Left lung (tissue), 10 donors: ENCODE results near the gene APOA5. TPM values are rescaled to one million over a fixed set of nuclear protein-coding genes. Genes with fewer than 3 reads are reported as not detected.

Experiments used
- ATAC-seq: fragments of 200-7000 bp; cut with Tn5 transposase; one replicate; pipeline ENCODE4 v1.9.1; 2020; ENCODE audit warnings: moderate library complexity
- DNase-seq, 4 donors: peaks; one replicate each; pipeline ENCODE4 v3.0.0-alpha.2; 2013 to 2020
- H3K27ac ChIP-seq, 2 donors: fragments of 200-600 bp; sonication (generic) in 1 of 2; one replicate each; pipeline versions ENCODE4 v1.5.0 to v1.8.0; 2020 to 2021
- H3K27me3 ChIP-seq, 2 donors: fragments of 200-600 bp; sonication (generic) in 1 of 2; one replicate each; pipeline versions ENCODE4 v1.5.0 to v1.8.0; 2020 to 2021
- H3K36me3 ChIP-seq, 2 donors: fragments of 200-600 bp; sonication (generic) in 1 of 2; one replicate each; pipeline versions ENCODE4 v1.5.0 to v1.8.0; 2020 to 2021
- H3K4me1 ChIP-seq, 2 donors: fragments of 200-600 bp; one replicate each; pipeline ENCODE4 v1.8.0; 2021
- H3K4me3 ChIP-seq, 2 donors: fragments of 200-600 bp; sonication (generic) in 1 of 2; one replicate each; pipeline versions ENCODE4 v1.5.0 to v1.8.0; 2020 to 2021; ENCODE audit warnings: mild to moderate bottlenecking in 1 of 2
- H3K9me3 ChIP-seq, 2 donors: fragments of 200-600 bp; sonication (generic) in 1 of 2; one replicate each; pipeline versions ENCODE4 v1.5.0 to v1.8.0; 2020 to 2021
- intact Hi-C, 2 donors: fragments of 100-400 bp; cut with DNase I; formaldehyde crosslinking; loops; one replicate each; pipeline versions ENCODE4 v1.11.2 to v1.14.2; 2022
- polyA plus RNA-seq, 6 donors: library from polyadenylated mRNA; unstranded; fragments of 120-200 nt; gene quantifications; one replicate each; pipeline ENCODE4 v1.2.1, GENCODE V29; 2013; ENCODE audit not compliant: insufficient read length in 6 of 6
- total RNA-seq, 2 donors: library from RNA; stranded (reverse); fragmentation: NEBNext Ultra II Directional; extraction: Animal tissue kit (Norgen Biotek cat#: 25700); gene quantifications; one replicate each; pipeline ENCODE4 v1.2.1, GENCODE V29; 2021
- TF ChIP-seq, protein P1 (sequence below), 2 donors: fragments of 200-600 bp; sonication (generic) in 1 of 2; IDR thresholded peaks; one replicate each; pipeline versions ENCODE4 v1.5.0 to v1.8.0; 2021; ENCODE audit warnings: antibody characterized with exemption in 2 of 2
- donor health status: DM: no; HTN: yes; CAD: no.
- donor health status: DM: no; HTN: no; CAD: no.

Gene APOA5
- total and polyA plus RNA-seq, 8 donors, result 0.07 to 0.10 TPM; not detected in 6

DNA sequence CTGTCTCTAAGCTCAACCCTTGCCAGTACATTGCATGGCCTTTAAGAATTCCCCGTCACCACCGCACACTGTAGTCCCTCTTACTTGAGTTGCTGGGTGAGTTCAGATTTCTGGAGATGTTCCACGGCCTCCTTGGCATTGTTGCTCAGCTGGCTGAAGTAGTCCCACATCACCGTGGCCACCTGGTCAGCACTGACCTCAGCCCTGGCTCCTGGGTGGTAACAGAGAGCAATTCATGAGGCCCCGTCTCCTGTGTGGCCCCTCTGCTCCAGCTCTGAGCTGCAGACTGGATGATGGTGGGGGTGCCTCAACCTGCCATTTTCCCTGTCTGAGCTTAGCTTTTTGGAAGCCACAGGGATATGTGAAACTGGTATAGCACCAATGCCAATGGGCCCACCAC is 30.9 kb upstream of the APOA5 start:
- no peaks in the 10 kb centered on the region for H3K36me3 ChIP-seq
- H3K27me3 ChIP-seq, result no peaks in the 10 kb centered on the region
- TF ChIP-seq, protein P1, sequence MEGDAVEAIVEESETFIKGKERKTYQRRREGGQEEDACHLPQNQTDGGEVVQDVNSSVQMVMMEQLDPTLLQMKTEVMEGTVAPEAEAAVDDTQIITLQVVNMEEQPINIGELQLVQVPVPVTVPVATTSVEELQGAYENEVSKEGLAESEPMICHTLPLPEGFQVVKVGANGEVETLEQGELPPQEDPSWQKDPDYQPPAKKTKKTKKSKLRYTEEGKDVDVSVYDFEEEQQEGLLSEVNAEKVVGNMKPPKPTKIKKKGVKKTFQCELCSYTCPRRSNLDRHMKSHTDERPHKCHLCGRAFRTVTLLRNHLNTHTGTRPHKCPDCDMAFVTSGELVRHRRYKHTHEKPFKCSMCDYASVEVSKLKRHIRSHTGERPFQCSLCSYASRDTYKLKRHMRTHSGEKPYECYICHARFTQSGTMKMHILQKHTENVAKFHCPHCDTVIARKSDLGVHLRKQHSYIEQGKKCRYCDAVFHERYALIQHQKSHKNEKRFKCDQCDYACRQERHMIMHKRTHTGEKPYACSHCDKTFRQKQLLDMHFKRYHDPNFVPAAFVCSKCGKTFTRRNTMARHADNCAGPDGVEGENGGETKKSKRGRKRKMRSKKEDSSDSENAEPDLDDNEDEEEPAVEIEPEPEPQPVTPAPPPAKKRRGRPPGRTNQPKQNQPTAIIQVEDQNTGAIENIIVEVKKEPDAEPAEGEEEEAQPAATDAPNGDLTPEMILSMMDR (IDR thresholded peaks at IDR 0.05), result no peak
- H3K9me3 ChIP-seq, result no peaks in the 10 kb centered on the region
- no peak for ATAC-seq
- intact Hi-C loops, result no loop called here
- DNase-seq, result no peak
- H3K4me1 ChIP-seq, result no peaks in the 10 kb centered on the region
- H3K27ac ChIP-seq, result no peak overlapping the region
- no peak overlapping the region for H3K4me3 ChIP-seq

DNA sequence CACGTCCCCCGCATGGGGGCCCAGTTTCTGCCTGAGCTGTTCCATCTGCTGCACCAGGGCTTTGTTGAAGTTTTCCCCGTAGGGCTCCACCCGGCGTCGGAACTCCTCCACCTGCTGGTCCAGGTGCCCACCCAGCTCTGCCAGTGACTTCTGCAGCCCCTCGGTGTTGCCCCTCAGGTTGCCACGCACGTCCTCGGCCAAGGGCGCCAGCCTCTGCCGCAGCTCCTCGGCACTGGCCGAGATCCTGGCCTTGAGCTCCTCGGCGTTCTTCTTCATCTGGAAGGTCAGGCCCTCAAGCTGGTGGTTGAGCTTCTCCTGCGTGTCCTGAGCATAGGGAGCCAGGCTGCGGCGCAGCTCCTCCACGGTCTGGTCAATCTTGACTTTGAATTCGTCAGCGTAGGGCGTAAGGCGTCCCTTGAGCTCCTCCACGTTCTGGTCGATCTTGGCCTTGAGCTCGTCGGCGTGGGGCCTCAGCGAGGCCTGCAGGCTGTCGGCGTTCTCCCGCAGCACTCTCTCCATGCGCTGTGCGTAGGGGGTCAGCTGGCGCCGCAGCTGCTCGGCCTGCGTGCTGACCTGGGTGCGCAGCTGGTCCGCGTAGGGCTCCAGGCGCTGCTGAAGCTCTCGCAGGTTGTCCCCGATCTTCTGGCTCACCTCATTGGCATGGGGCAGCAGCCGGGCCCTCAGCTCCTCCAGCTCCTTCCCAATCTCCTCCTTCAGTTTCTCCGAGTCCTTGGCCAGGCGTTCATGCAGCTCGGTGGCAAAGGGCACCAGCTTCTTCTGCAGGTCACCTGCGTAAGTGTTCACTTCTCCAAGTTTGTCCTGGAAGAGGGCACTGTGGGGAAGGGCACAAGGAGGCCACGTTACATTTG is 29.6 kb upstream of the APOA5 start:
- ATAC-seq (no peak), DNase-seq (no peak)
- H3K27ac ChIP-seq, result no peak overlapping the region
- H3K36me3 ChIP-seq, result no peaks in the 10 kb centered on the region
- TF ChIP-seq, protein P1 (IDR thresholded peaks at IDR 0.05), result no peak
- no peaks in the 10 kb centered on the region for H3K4me1 ChIP-seq
- H3K27me3 ChIP-seq, result no peaks in the 10 kb centered on the region
- H3K9me3 ChIP-seq, result no peaks in the 10 kb centered on the region
- H3K4me3 ChIP-seq, result no peak overlapping the region
- intact Hi-C loops, result no loop called here

DNA sequence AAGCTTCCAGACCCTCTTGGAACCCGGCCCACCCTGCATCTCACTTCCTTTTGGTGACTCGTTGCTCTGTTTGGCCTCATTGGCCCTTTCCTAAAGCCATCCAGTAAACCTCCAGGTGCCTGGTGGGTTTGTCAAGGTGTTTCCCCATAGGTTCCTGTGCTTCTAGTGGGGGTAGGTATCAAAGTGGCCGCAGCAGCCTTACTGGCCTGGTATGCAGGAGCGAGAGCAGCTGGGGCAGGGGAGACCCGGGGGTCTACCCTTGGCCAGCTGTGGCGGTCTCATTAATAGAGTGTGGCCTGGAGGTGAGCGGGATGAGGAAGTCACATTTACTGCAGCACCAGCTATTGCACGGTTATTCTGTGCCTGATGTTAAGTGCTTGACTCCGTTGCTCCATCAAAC is 27.4 kb upstream of the APOA5 start:
- Histone ChIP-seq H3K27ac (no peak overlapping the region), H3K9me3 (no peaks in the 10 kb centered on the region), H3K27me3 (no peaks in the 10 kb centered on the region), H3K4me1 (no peaks in the 10 kb centered on the region), H3K36me3 (no peaks in the 10 kb centered on the region), H3K4me3 (no peak overlapping the region)
- DNase-seq (no peak), ATAC-seq (no peak)
- intact Hi-C loops, result no loop called here
- TF ChIP-seq, protein P1 (IDR thresholded peaks at IDR 0.05), result no peak

DNA sequence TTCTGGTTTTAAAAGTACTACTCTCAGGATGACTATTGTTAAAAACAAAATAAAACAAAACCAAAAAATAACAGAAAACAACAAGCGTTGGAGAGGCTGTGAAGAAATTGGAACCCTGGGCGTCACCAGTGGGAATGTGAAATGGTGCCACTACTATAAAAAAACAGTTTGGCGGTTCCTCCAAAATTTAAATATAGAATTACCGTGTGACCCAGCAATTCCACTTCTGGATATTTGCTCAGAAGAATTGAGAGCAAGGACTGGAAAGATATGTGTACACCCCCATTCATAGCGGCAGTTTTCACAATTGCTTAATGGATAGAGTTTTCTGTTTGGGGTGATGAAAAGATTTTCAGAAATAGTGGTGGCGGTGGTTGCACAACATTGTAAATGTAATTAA is 22.8 kb upstream of the APOA5 start:
- no peaks in the 10 kb centered on the region for H3K4me1 ChIP-seq
- H3K27me3 ChIP-seq, result no peaks in the 10 kb centered on the region
- ATAC-seq (no peak), DNase-seq (no peak)
- H3K4me3 ChIP-seq, result no peak overlapping the region
- H3K27ac ChIP-seq, result no peak overlapping the region
- no peaks in the 10 kb centered on the region for H3K9me3 ChIP-seq
- intact Hi-C loops, result no loop called here
- no peaks in the 10 kb centered on the region for H3K36me3 ChIP-seq
- TF ChIP-seq, protein P1 (IDR thresholded peaks at IDR 0.05), result no peak

DNA sequence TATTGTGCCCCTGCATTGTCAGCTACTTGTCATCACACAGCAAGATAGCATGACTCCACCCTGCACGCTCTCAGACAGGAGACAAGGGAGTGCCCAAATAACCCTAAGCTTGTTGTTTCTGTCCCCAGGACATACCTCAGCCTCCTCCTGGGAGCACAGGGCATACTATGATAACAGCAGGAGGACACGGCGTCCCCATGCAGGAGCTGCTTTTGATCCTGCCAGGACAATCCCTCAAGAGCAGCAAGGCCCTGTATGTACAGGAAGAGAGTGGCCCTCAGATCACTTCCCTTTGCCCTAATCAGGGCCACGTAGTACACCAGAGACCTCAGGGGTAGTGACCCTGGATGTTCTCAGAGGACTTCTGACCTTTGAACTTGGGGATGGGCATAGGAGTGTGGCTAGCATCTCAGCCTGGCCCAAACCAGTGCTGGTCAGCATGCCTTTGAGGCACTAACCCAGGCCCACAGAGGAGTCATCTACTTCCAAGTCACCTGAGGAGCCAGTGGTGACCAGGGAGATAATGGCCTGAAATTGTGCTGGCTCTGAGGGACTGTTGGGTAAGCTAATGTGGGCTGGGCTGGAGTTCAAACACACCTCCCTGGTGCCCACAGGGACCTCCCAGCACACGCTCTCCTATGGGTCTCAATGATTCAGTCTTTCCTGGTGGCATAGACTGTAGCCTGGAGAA is 22.2 kb upstream of the APOA5 start:
- intact Hi-C loops, result no loop called here
- H3K4me3 ChIP-seq, result no peak overlapping the region
- H3K9me3 ChIP-seq, result no peaks in the 10 kb centered on the region
- no peaks in the 10 kb centered on the region for H3K27me3 ChIP-seq
- DNase-seq (no peak), ATAC-seq (no peak)
- H3K36me3 ChIP-seq, result no peaks in the 10 kb centered on the region
- no peak overlapping the region for H3K27ac ChIP-seq
- TF ChIP-seq, protein P1 (IDR thresholded peaks at IDR 0.05), result no peak
- no peaks in the 10 kb centered on the region for H3K4me1 ChIP-seq
